GM12892 (cell line): Measurements from ENCODE around the gene LCN1.

Source experiments
- POLR2A ChIP-seq: IDR thresholded peaks from 2 replicates; pipeline ENCODE4 v1.6.1; 2011; ENCODE audit warnings: low read depth, low read length, control low read depth
- POLR2AphosphoS5 ChIP-seq: IDR thresholded peaks from 2 replicates; pipeline ENCODE4 v1.6.1; 2011; ENCODE audit warnings: low read depth, low read length, control low read depth

DNA sequence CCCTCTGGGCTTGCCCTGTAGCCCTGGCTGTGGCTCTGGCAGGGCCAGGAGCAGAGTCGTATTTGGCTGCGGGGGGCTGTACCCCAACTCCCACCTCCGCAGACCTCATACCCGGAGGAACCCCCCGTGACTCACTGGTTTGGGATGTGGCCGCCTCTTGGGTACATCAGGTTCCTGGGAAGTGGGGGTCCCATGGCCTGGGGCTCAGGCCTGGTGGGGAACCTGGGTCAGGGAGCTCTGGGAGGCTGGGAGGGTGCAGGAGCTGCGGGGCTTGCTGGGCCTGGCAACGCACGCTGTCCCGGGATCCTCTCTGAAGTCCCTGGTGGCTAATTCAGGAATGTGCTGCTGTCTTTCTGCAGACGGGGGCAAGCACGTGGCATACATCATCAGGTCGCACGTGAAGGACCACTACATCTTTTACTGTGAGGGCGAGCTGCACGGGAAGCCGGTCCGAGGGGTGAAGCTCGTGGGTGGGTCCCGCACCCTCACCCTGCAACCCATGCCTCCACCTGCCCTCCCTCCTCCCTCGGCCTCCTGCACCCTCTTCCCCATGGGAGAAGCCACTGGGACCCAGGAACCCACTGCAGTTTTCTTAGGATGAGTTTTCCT, 2.4 kb downstream of the LCN1 start:
- TF ChIP-seq POLR2AphosphoS5 (no peak), POLR2A (no peak)
